OCI-LY3 (cell line): ENCODE results near the gene QPCT.

Experiments used
- EZH2phosphoT487 ChIP-seq: fragments of 200-600 bp; shearing (Covaris generic); IDR thresholded peaks from 2 replicates; pipeline ENCODE4 v1.6.1; 2018; ENCODE audit warnings: antibody characterized with exemption, mixed run types, low read depth
- TF ChIP-seq, protein P1 (sequence below): fragments of 200-600, 300-600 bp; sonication (generic); IDR thresholded peaks from 2 replicates; pipeline ENCODE4 v1.5.1; 2014; ENCODE audit warnings: antibody characterized with exemption, low read length, low read depth

DNA sequence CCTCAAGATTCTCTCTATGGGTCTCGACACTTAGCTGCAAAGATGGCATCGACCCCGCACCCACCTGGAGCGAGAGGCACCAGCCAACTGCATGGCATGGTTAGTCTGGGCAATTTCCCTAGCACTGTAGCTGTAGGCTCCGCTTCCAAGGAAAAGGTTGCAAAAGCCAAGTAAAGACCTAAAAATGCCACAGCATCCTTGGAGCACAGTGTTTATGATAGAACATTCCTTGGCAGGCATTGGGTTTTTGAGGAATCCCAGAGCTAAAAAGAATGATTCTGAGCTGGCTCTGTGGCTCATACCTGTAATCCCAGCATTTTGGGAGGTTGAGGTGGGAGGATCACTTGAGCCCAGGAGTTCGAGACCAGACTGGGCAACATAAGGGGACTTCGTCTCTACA lies 22.9 kb downstream of the QPCT start:
- TF ChIP-seq, protein P1, sequence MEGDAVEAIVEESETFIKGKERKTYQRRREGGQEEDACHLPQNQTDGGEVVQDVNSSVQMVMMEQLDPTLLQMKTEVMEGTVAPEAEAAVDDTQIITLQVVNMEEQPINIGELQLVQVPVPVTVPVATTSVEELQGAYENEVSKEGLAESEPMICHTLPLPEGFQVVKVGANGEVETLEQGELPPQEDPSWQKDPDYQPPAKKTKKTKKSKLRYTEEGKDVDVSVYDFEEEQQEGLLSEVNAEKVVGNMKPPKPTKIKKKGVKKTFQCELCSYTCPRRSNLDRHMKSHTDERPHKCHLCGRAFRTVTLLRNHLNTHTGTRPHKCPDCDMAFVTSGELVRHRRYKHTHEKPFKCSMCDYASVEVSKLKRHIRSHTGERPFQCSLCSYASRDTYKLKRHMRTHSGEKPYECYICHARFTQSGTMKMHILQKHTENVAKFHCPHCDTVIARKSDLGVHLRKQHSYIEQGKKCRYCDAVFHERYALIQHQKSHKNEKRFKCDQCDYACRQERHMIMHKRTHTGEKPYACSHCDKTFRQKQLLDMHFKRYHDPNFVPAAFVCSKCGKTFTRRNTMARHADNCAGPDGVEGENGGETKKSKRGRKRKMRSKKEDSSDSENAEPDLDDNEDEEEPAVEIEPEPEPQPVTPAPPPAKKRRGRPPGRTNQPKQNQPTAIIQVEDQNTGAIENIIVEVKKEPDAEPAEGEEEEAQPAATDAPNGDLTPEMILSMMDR: no peak
- TF ChIP-seq EZH2phosphoT487: no peak
